Loucy (cell line): ENCODE measurements around the gene AAMP.

ENCODE experiments used
- H2AFZ ChIP-seq: fragments of 200-600 bp; sonication (generic); 2 replicates; pipeline ENCODE4 v1.6.0; 2016; ENCODE audit warnings: antibody characterized with exemption, mild to moderate bottlenecking, low read length, moderate library complexity
- H3F3A ChIP-seq: fragments of 200-600 bp; 2 replicates; pipeline ENCODE4 v1.6.0; 2016; ENCODE audit warnings: antibody characterized with exemption, low read depth, mild to moderate bottlenecking
- H3K27me3 ChIP-seq: fragments of 200-600 bp; sonication (generic); 2 replicates; pipeline ENCODE4 v1.6.1; 2014; ENCODE audit warnings: low read length, mild to moderate bottlenecking; ENCODE audit not compliant: insufficient read depth, poor library complexity, severe bottlenecking
- H3K36me3 ChIP-seq: fragments of 200-600 bp; sonication (generic); 2 replicates; pipeline ENCODE4 v1.6.1; 2016; ENCODE audit warnings: low read length; ENCODE audit not compliant: insufficient read depth
- H3K4me1 ChIP-seq: fragments of 200-600 bp; sonication (generic); 2 replicates; pipeline ENCODE4 v1.5.1; 2014; ENCODE audit warnings: low read length, mild to moderate bottlenecking; ENCODE audit not compliant: insufficient read depth, poor library complexity, severe bottlenecking
- H3K4me2 ChIP-seq: fragments of 200-600 bp; sonication (generic); 2 replicates; pipeline ENCODE4 v1.6.0; 2014; ENCODE audit warnings: antibody characterized with exemption, low read length, low read depth, mild to moderate bottlenecking; ENCODE audit not compliant: poor library complexity, severe bottlenecking
- H3K4me3 ChIP-seq: fragments of 200-600 bp; sonication (generic); 2 replicates; pipeline ENCODE4 v1.5.1; 2014; ENCODE audit warnings: low read length, mild to moderate bottlenecking, mixed read lengths; ENCODE audit not compliant: poor library complexity, severe bottlenecking
- H3K79me2 ChIP-seq: fragments of 200-600 bp; sonication (generic); 2 replicates; pipeline ENCODE4 v1.6.1; 2014; ENCODE audit warnings: low read length; ENCODE audit not compliant: insufficient read depth
- H3K9ac ChIP-seq: fragments of 200-600 bp; sonication (generic); 2 replicates; pipeline ENCODE4 v1.6.0; 2014; ENCODE audit warnings: mild to moderate bottlenecking, low read depth, low read length, moderate library complexity; ENCODE audit not compliant: poor library complexity, severe bottlenecking
- H3K9me2 ChIP-seq: fragments of 200-600 bp; sonication (generic); replicated peaks from 2 replicates; pipeline ENCODE4 v1.6.1; 2016; ENCODE audit warnings: low read depth, low read length, mixed read lengths
- H3K9me3 ChIP-seq: fragments of 200-600 bp; sonication (generic); 2 replicates; pipeline ENCODE4 v1.6.1; 2014; ENCODE audit warnings: mild to moderate bottlenecking, antibody characterized with exemption, low read length, low read depth; ENCODE audit not compliant: insufficient read depth
- H4K20me1 ChIP-seq: fragments of 200-600 bp; sonication (generic); 2 replicates; pipeline ENCODE4 v1.6.0; 2014; ENCODE audit warnings: antibody characterized with exemption, low read length, mild to moderate bottlenecking; ENCODE audit not compliant: insufficient read depth, poor library complexity, severe bottlenecking
- EZH2phosphoT487 ChIP-seq: fragments of 200-600 bp; IDR thresholded peaks from 2 replicates; pipeline ENCODE4 v1.6.1; 2018; ENCODE audit warnings: antibody characterized with exemption, mild to moderate bottlenecking, moderate library complexity, borderline replicate concordance
- TF ChIP-seq, protein P1 (sequence below): fragments of 200-600 bp; sonication (generic); conservative IDR thresholded peaks from 2 replicates; pipeline ENCODE4 v1.5.1; 2014; ENCODE audit warnings: mild to moderate bottlenecking, antibody characterized with exemption, low read length

Gene AAMP

DNA sequence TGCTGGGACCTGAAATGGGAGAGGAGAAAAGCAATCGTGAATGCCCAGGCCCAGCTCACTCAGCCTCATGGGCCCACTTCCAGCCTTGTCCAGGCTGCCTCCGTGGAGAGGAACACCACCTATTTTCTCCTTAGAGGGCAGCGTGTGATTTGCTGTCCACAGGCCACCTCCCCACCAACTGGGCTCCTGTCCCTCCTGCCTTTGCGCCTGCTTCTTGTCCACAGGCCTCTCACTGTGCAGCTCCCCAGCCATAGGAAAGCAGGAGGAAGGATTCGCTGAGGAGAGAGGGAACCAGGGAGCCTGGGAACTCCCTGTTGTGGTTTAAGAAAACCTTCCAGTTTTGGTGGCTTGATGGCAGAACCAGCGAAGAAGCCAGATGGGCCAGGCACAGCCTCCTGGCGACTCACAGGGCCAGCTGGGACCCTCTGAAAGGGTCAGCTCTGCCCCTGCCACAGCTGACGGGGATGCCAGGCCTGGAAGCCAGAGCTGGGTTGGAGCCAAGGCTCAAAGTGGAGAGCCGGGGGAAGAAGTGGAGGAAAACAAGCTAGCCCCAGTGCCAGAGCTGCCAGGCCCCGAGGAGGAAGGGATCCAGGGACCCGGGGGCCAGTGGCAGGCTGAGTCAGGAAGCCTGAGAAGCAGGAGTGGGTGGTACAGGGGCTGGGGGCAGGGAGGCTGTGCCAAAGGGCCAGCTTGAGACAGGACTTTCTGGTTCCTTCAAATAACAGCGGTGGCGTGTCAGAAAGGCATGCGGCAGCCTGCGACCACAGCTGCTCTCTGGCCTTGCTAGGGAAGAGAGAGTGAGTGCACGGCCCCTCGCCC, 12.4 kb upstream of the AAMP start:
- no peak for TF ChIP-seq EZH2phosphoT487
- TF ChIP-seq, protein P1, sequence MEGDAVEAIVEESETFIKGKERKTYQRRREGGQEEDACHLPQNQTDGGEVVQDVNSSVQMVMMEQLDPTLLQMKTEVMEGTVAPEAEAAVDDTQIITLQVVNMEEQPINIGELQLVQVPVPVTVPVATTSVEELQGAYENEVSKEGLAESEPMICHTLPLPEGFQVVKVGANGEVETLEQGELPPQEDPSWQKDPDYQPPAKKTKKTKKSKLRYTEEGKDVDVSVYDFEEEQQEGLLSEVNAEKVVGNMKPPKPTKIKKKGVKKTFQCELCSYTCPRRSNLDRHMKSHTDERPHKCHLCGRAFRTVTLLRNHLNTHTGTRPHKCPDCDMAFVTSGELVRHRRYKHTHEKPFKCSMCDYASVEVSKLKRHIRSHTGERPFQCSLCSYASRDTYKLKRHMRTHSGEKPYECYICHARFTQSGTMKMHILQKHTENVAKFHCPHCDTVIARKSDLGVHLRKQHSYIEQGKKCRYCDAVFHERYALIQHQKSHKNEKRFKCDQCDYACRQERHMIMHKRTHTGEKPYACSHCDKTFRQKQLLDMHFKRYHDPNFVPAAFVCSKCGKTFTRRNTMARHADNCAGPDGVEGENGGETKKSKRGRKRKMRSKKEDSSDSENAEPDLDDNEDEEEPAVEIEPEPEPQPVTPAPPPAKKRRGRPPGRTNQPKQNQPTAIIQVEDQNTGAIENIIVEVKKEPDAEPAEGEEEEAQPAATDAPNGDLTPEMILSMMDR: no peak
- no peaks in the 10 kb centered on the region for H3K27me3 ChIP-seq
- H3K36me3 ChIP-seq: no peaks in the 10 kb centered on the region
- 0 out of 2 replicates have a peak, but pooled peaks cover 2% of the 10 kb centered on the region for H3F3A ChIP-seq
- H3K9me3 ChIP-seq: no peaks in the 10 kb centered on the region
- H3K9me2 ChIP-seq: no peaks in the 10 kb centered on the region
- no peaks in the 10 kb centered on the region for H3K79me2 ChIP-seq
- peaks cover 15% of the 10 kb centered on the region for H3K4me1 ChIP-seq
- H2AFZ ChIP-seq: no peak overlapping the region
- H3K4me2 ChIP-seq: no peak overlapping the region
- no peaks in the 10 kb centered on the region for H4K20me1 ChIP-seq
- no peak overlapping the region for H3K9ac ChIP-seq
- H3K4me3 ChIP-seq: no peak overlapping the region

DNA sequence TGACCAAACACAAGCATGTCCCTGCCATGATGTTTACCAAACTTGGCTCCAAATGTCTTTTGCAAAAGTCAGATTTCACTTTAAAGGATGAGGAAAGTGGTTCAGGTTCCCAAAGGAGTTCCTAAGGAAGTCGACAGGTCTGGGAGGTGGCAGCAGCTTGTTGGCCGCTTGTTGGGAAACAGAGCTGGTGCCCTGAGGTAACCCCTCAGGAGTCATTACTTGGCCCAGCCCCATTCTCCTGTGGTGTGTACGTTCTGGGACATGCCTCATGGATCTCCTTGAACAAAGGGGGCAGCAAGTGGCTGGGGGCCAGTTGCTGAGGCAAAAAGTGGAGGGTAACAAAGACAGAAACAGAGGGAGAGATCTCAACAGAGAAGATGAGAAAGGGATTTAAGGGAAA, 11.5 kb upstream of the AAMP start:
- Histone ChIP-seq H3K27me3 (no peaks in the 10 kb centered on the region), H3K4me3 (no peak overlapping the region), H3K36me3 (no peaks in the 10 kb centered on the region), H3K9me2 (no peaks in the 10 kb centered on the region), H3K4me2 (no peak overlapping the region), H3F3A (no peaks in the 10 kb centered on the region), H2AFZ (no peak overlapping the region), H3K4me1 (peaks cover 10% of the 10 kb centered on the region), H3K79me2 (no peaks in the 10 kb centered on the region), H4K20me1 (no peaks in the 10 kb centered on the region), H3K9me3 (no peaks in the 10 kb centered on the region), H3K9ac (no peak overlapping the region)
- TF ChIP-seq EZH2phosphoT487: no peak
- TF ChIP-seq, protein P1: no peak

DNA sequence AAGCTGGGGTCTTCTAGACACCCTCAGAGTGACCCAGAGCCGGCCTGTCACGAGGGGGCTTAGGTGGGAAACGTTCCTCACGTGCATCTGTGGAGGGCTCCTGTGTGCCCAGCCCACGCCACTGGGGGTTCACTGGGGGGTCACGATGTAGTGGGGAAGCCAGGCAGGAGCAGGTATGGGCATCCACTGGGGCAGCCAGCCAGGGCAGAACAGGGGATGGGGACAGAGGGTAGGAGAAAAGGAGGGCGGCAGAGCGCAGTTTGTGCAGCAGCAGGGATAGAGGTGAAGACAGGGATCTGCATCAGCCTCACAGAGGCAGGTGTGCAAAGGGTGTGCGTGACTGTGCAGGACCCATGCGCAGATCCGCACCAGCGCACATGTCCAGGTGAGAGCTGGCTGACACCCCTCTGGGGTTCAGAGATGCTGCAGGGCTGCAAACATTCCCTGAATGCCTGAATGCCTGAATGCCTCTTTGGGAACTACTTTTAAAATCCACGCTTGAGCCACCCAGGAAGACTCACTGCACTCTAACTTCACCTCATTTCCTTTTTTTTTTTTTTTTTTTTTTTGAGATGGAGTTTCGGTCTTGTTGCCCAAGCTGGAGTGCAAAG, 10.4 kb upstream of the AAMP start:
- TF ChIP-seq, protein P1: no peak
- no peak for TF ChIP-seq EZH2phosphoT487
- Histone ChIP-seq H3K4me3 (no peak overlapping the region), H3K9ac (no peak overlapping the region), H3K4me1 (peaks cover 1% of the 10 kb centered on the region), H3K9me3 (no peaks in the 10 kb centered on the region), H3K9me2 (no peaks in the 10 kb centered on the region), H4K20me1 (no peaks in the 10 kb centered on the region), H3F3A (no peaks in the 10 kb centered on the region), H3K27me3 (no peaks in the 10 kb centered on the region), H3K79me2 (no peaks in the 10 kb centered on the region), H3K36me3 (peaks cover 2% of the 10 kb centered on the region; the same call in 1 of the 2 replicates), H3K4me2 (no peak overlapping the region), H2AFZ (no peak overlapping the region)
